ENCODE measurements around the gene ANP32E.
A peak's percentile ranks its signal among the peaks of the same experiment; 100 is the strongest.

The ANP32E gene

GRCh38 chr1:150262388-150263320 lies 26.7 kb upstream of the ANP32E start:
- TF ChIP-seq GATA3 (IDR thresholded peaks at IDR 0.05; ENCODE audit: low read depth, low read length) (no peak), GATA2 (IDR thresholded peaks at IDR 0.05; ENCODE audit: low read depth, low read length) (no peak)

GRCh38 chr1:150261367-150261766 lies 25.5 kb upstream of the ANP32E start:
- TF ChIP-seq GATA3 (IDR thresholded peaks at IDR 0.05; ENCODE audit: low read depth, low read length) (no peak), GATA2 (IDR thresholded peaks at IDR 0.05; ENCODE audit: low read depth, low read length) (no peak)

- TF ChIP-seq GATA3 (IDR thresholded peaks at IDR 0.05; ENCODE audit: low read depth, low read length), result no peak
- no peak for TF ChIP-seq GATA2 (IDR thresholded peaks at IDR 0.05; ENCODE audit: low read depth, low read length)
Observed at GRCh38 chr1:150259758-150260669, 24.1 kb upstream of the ANP32E start.

- TF ChIP-seq GATA2 (IDR thresholded peaks at IDR 0.05; ENCODE audit: low read depth, low read length) (no peak), GATA3 (IDR thresholded peaks at IDR 0.05; ENCODE audit: low read depth, low read length) (no peak)
Observed at GRCh38 chr1:150259217-150259616, 23.3 kb upstream of the ANP32E start.

- TF ChIP-seq GATA2 (IDR thresholded peaks at IDR 0.05; ENCODE audit: low read depth, low read length) (no peak), GATA3 (IDR thresholded peaks at IDR 0.05; ENCODE audit: low read depth, low read length) (no peak)
Observed at GRCh38 chr1:150257624-150258585, 22.0 kb upstream of the ANP32E start, which contains the start of gene CA14. TSS of gene CA14 (plus strand) at chr1:150257774. CDS start at chr1:150258129, 355 bp downstream.

- TF ChIP-seq GATA3 (IDR thresholded peaks at IDR 0.05; ENCODE audit: low read depth, low read length) (no peak), GATA2 (IDR thresholded peaks at IDR 0.05; ENCODE audit: low read depth, low read length) (no peak)
Observed at GRCh38 chr1:150256554-150257341, 20.8 kb upstream of the ANP32E start.

- TF ChIP-seq GATA3 (IDR thresholded peaks at IDR 0.05; ENCODE audit: low read depth, low read length) (no peak), GATA2 (IDR thresholded peaks at IDR 0.05; ENCODE audit: low read depth, low read length) (no peak)
Observed at GRCh38 chr1:150256198-150256553, 20.3 kb upstream of the ANP32E start.

GRCh38 chr1:150249936-150250335 lies 14.0 kb upstream of the ANP32E start:
- no peak for TF ChIP-seq GATA2 (IDR thresholded peaks at IDR 0.05; ENCODE audit: low read depth, low read length)
- no peak for TF ChIP-seq GATA3 (IDR thresholded peaks at IDR 0.05; ENCODE audit: low read depth, low read length)

GRCh38 chr1:150243003-150243402 lies 7.1 kb upstream of the ANP32E start:
- TF ChIP-seq GATA2 (IDR thresholded peaks at IDR 0.05; ENCODE audit: low read depth, low read length) (no peak), GATA3 (IDR thresholded peaks at IDR 0.05; ENCODE audit: low read depth, low read length) (no peak)

GRCh38 chr1:150237746-150238145 lies 1.8 kb upstream of the ANP32E start:
- TF ChIP-seq GATA3 (IDR thresholded peaks at IDR 0.05; ENCODE audit: low read depth, low read length) (no peak), GATA2 (IDR thresholded peaks at IDR 0.05; ENCODE audit: low read depth, low read length) (no peak)

- TF ChIP-seq GATA2 (IDR thresholded peaks at IDR 0.05; ENCODE audit: low read depth, low read length) (0 out of 2 replicates have a peak, but pooled peaks have one; percentile 6), GATA3 (IDR thresholded peaks at IDR 0.05; ENCODE audit: low read depth, low read length) (no peak)
Observed at GRCh38 chr1:150236614-150237100, 745 bp upstream of the ANP32E start.

- peak; percentile 31; the same call in 1 of the 2 replicates for TF ChIP-seq GATA2 (IDR thresholded peaks at IDR 0.05; ENCODE audit: low read depth, low read length)
- no peak for TF ChIP-seq GATA3 (IDR thresholded peaks at IDR 0.05; ENCODE audit: low read depth, low read length)
Observed at GRCh38 chr1:150235294-150235851, 539 bp downstream of the ANP32E start.
